Measurements from ENCODE around the gene THAP3. TPM values are rescaled to one million over a fixed set of nuclear protein-coding genes. Genes with fewer than 3 reads are reported as not detected.

THAP3 gene, protein sequence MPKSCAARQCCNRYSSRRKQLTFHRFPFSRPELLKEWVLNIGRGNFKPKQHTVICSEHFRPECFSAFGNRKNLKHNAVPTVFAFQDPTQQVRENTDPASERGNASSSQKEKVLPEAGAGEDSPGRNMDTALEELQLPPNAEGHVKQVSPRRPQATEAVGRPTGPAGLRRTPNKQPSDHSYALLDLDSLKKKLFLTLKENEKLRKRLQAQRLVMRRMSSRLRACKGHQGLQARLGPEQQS
- total RNA-seq (10 to 100 TPM; 22.7 to 30.6 (median 26.6) TPM), polyA plus RNA-seq (10 to 100 TPM; 12.6 to 20.5 (median 15.3) TPM)

DNA sequence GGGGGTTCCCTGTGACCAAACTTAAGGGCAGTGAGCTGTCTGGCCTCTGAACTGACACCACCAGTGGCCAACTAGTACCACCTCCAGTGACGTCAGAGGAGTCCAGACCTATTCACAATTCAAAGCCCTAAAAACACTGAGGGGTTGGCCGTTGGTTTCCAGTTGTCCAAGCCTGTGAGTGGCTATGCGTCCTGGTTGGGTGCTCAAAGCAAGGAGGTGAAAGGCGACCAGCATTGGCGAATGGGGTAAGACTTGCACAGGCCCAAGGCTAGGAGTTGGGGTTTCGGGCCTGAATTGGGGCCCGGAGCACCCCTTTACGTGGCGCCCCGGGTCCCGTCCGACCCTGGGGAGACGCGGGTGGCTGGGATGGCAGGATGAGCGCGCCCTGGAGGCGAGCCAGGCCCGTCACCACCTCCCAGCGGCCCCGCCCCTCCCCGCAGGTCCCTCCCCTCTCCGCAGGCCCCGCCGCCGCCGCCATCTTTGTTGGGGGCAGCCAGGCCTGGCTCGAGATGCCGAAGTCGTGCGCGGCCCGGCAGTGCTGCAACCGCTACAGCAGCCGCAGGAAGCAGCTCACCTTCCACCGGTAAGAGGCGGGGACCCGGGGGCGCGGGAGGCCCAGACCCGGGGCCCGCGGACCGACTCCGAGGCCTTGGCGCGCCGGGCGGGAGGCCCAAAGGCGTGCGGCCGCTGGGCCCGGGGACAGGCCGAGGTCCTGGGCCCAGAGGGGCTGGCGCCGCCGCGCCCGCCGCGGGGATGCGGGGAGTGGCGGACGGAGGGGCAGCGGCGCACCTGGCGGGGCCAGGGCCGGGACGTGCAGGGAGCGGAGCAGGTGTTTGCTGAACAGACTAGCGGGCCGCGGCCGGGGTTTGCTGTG, at the start of gene THAP3:
Gene THAP3 (plus strand): TSS at position 159 of the 874 bp plus-strand sequence. CDS start 351 bp downstream, at position 510.
- Histone ChIP-seq H3K4me3 (peak within 1 kb of the TSS; percentile 63 to 78 (median 74)), H3K27me3 (no peaks in the 10 kb centered on the region), H3K4me1 (peaks cover 0 to 48% (median 40%) of the 10 kb centered on the region in 4 donors), H3K36me3 (peaks cover 17 to 60% (median 38%) of the 10 kb centered on the region in 4 donors), H3K27ac (peak within 1 kb of the TSS; percentile 88 to 94 (median 92)), H3K9me3 (no peaks in the 10 kb centered on the region)
- peak; percentile 95 for DNase-seq
- intact Hi-C loops (cut with DNase I) = loop anchor here (1.0 to 10.0 kb wide), 3 partner anchors 22 to 230 kb away; partner anchors contain the start of gene ACOT7
- 1 to 2% methylated on average over 73 of the region's 73 CpGs for WGBS, 2 donors
- TF ChIP-seq POLR2AphosphoS5 (IDR thresholded peaks at IDR 0.05) = peak; percentile 25 to 77 (median 47)
- no peak for TF ChIP-seq CTCF (IDR thresholded peaks at IDR 0.05)

DNA sequence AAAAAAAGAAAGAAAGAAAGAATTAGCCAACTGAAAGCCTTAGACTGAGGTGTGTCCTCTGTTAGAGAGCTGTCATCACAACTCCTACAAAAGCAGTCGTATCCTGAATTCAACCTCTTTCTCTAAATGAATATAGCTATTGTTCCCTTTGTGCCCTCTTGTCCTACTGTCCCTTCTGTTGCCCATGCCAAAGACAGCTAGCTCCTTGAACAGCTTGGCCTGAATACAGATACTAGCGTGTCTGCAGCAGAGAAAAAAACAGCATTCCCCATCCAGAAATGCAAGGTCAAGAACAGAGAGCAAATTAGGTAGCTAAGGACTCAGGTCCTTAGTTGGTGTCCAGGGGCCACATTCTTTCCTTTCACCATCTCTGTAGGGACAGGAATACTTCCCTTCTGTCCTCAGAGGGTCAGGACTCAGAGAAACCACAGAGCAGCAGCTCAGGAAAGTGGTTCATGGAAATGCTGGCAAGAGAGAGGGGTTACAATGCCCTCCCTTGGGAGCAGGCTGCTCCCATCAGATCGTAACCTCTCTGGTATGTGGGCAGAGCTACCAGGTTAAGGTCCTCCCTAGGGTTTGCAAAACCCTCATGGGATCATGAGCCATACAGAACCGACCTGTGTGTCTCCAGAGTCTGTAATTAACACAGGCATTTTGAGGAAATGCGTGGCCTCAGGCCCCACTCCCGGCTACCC, 46.7 kb upstream of the THAP3 start:
- H3K9me3 ChIP-seq = no peaks in the 10 kb centered on the region
- H3K36me3 ChIP-seq = no peaks in the 10 kb centered on the region
- no peak for DNase-seq
- intact Hi-C loops (cut with DNase I) = no loop called here
- H3K4me1 ChIP-seq = peaks cover 0 to 34% (median 29%) of the 10 kb centered on the region in 4 donors
- H3K4me3 ChIP-seq = no peak overlapping the region
- TF ChIP-seq POLR2AphosphoS5 (IDR thresholded peaks at IDR 0.05) = no peak
- TF ChIP-seq EP300 (IDR thresholded peaks at IDR 0.05) = no peak
- no peak for TF ChIP-seq POLR2A (IDR thresholded peaks at IDR 0.05)
- TF ChIP-seq CTCF (IDR thresholded peaks at IDR 0.05) = no peak
- no peaks in the 10 kb centered on the region for H3K27me3 ChIP-seq
- 82 to 85% methylated on average over 6 of the region's 6 CpGs for WGBS, 2 donors
- H3K27ac ChIP-seq = peak overlapping the region in 2 of 4 donors; percentile 95 to 97

GRCh38 chr1:6578624-6579373, 45.9 kb upstream of the THAP3 start:
- intact Hi-C loops (cut with DNase I) = loop anchor here (1.0 kb wide), 1 partner anchor 24 kb away; the partner anchor contains the start of gene NOL9
- no peak for DNase-seq
- H3K4me1 ChIP-seq = peaks cover 0 to 34% (median 29%) of the 10 kb centered on the region in 4 donors
- no peaks in the 10 kb centered on the region for H3K9me3 ChIP-seq
- TF ChIP-seq POLR2A (IDR thresholded peaks at IDR 0.05) = no peak
- no peak for TF ChIP-seq EP300 (IDR thresholded peaks at IDR 0.05)
- TF ChIP-seq POLR2AphosphoS5 (IDR thresholded peaks at IDR 0.05) = no peak
- TF ChIP-seq CTCF (IDR thresholded peaks at IDR 0.05) = no peak
- WGBS, 2 donors = 88 to 92% methylated on average over 14 of the region's 14 CpGs
- no peaks in the 10 kb centered on the region for H3K27me3 ChIP-seq
- H3K4me3 ChIP-seq = peak overlapping the region in 3 of 4 donors; percentile 79 to 86 (median 86)
- no peaks in the 10 kb centered on the region for H3K36me3 ChIP-seq
- H3K27ac ChIP-seq = peak overlapping the region; percentile 92 to 97 (median 94)
